Activated T-helper 1 cell treated with anti-CD3 and anti-CD28 coated beads, Interleukin-2, amount 50 U/mL, for 16 hours (primary cell): ENCODE results near the gene PCAT7.

Experiments used
- DNase-seq, 2 donors: peaks; one replicate each; pipeline ENCODE4 v3.0.0-alpha.2; 2020; ENCODE audit warnings: low read depth in 1 of 2, low spot score in 1 of 2

Gene PCAT7

DNA sequence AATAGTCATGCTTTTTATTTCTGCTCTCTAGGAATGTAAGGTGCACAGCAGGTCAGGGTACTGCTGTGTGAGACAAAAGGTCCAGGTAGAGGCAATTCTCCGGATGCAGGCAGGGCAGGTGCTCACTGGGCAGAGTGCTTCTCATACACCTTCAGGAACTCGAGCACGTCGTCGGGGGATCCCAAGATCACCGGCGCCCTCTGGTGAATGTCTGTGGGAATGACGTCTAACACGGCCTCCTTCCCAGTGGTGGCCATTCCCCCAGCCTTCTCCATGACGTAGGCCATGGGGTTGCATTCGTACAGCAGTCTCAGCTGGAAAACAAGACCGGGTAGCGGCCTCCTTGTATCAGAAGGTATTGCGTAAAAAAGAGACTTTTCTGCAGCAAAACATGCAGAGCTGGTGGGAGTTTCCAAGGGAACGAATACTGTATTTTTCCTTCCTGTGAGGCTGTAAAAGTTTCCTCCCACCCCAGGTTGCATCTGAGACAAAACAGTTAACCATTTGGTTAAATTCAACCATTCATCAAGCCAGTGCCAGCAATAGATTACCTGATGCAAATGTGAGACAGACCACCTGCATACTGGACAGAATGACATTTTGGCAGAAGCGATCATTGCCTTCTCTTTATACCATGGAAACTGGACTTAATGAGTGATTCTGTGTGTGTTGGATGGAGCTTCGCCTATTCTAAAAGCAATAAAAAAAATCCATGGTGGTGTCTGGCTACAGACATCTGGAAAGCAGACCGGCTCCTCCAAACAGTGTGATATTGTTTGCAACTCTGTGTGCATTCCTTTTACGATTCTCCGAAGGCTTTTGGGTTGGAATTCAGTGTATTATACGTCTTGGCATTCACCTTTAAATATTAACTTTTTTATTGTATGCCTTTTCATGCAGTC is 48.6 kb downstream of the PCAT7 start:
- DNase-seq: peak; percentile 30 to 37

DNA sequence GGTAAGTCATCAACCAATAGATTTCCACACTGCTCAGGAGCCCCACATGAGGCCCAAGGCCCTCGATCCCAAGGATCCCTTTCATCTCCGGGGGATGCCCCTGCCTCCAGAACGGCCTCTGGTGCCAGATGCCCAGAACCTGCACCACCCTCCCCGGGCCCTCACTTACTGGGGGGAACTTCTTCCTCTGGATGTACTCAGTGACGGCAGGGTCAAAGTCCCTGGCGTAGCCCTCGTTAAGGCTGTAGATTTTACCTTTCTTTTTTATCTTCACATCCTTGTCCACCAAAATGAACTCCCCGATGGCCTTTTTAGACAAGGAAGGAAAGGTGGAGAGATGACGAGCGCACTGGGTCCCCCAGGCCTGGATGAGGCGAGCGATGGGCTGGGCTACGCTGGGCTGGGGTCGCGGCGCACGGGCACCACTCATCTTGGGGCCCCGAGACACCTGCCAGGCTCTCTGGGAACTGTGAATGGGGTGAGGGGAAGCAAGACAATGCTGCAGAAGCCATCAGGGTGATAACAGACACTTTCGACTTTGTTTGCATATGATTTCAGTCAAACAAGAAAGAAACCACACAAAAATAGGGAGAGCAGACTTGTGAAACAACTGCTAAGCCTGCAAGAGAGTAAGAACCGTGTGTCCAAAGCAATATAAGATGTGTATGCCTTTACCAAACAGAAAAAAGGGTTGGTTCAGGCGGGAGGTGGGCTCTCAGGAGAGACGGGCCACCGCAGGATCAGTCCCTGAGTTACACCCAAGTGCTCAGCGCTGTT is 52.0 kb downstream of the PCAT7 start:
- no peak for DNase-seq

DNA sequence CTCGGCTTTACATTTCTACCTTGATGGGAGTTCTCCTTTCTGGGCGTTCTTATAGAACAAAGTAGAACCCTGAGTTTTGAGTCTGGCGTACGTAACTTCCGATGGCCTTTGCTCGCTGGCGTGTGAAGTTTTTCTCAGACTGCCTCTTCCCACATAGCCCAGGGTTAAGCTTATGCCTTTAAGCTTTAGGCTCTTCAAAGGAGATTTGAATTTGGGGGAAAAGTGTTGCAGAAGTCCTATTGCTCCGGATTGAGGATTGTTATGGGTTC is 52.5 kb downstream of the PCAT7 start:
- no peak for DNase-seq

GRCh38 chr9:94610181-94610606 is 55.3 kb downstream of the PCAT7 start:
- DNase-seq: no peak

DNA sequence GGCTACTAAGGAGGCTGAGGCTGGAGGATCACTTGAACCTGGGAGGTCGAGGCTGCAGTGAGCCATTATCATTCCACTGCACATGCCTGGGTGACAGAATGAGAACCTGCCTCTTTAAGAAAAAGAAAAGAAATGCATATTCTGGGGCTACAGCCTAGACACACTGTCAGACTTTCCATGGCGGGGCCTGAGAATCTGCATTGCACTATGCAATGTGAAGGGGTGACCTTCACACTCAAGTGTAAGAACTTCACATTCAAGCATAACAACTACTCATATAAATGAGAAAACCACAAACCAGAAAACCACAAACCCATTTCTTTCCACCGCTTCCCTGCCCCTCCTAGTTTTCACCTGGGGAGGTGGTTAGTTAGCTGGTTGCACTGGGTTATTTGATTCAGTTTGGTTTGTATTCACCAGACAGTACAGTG is 56.8 kb downstream of the PCAT7 start:
- DNase-seq: peak in 1 of 2 donors; percentile 3

DNA sequence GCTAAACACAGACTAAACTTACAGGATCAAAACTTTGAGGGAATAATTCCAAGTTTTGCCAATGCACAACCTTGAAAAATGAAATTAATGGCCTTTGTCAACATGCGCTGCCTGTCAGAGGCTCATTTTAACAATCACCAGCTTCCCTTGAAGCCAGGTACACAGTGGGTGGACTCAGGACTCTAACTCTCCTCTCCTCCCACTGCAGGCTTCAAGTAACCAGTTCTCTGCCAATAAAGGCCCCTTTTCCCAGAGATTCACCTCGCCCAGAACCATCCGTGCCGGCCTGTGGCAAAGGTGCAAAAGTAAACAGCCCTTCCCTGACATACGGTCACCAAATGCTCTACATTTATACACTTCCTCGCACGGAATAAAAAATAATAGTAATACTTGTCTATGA is 57.2 kb downstream of the PCAT7 start:
- DNase-seq: no peak

DNA sequence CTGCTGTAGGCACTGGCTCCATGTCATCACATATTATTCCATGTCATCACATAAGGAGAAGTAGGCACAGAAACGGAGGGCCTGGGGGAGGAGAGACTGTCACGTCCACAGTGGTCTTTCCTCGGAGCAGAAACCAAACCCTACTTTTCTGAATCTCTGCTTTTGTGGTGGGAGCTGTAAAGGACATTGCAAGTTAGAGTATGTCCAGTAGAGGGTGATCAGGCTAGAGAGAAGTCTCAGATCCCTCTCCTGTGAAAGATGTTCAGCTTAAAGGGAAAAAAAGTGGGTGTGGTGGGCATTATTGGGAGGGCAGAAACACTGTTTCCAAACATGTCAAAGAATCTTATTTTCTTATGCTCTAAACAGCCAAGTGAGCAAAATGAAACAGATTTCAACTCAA is 58.1 kb downstream of the PCAT7 start:
- no peak for DNase-seq

DNA sequence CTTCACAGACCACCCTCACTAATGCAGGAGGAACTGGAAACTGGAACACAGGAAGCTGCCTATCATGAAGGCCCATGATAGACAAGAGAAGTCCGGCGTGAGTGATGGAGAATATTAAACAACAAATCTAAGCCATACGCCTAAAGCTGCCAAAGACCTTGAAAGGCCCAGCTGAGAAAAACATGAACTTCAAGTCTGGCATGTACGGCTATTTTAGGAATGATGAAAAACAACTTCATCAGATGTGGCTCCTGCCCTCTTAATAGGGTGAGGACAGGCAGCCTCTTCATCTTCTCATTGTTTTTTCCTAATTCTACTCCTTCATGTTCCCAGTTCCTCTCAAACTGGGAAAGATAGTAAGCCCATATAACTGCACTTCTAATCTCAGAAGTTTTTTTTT is 64.1 kb downstream of the PCAT7 start:
- DNase-seq: no peak
